Aorta (tissue), 5 donors: ENCODE results near the gene YIF1A. TPM values are rescaled to one million over a fixed set of nuclear protein-coding genes. Genes with fewer than 3 reads are reported as not detected.

Source experiments
- ATAC-seq: fragments of 200-7000 bp; cut with Tn5 transposase; one replicate; pipeline ENCODE4 v1.9.1; 2022; ENCODE audit warnings: moderate library complexity; ENCODE audit not compliant: low FRiP score
- DNase-seq, 2 donors: peaks; one replicate each; pipeline ENCODE4 v3.0.0-alpha.2; 2020
- H3K27ac ChIP-seq, 2 donors: one replicate each; pipeline ENCODE4 v1.5.1; 2013; ENCODE audit warnings: low read length in 2 of 2, mild to moderate bottlenecking in 2 of 2, moderate library complexity in 2 of 2, control low read depth in 1 of 2, inconsistent platforms in 1 of 2, low read depth in 1 of 2
- H3K27me3 ChIP-seq, 2 donors: one replicate each; pipeline ENCODE4 v1.6.1; 2013; ENCODE audit warnings: control low read depth in 1 of 2, low read length in 1 of 2, mild to moderate bottlenecking in 1 of 2, moderate library complexity in 1 of 2; ENCODE audit not compliant: insufficient read depth in 2 of 2, control insufficient read depth in 1 of 2
- H3K36me3 ChIP-seq, 2 donors: one replicate each; pipeline ENCODE4 v1.6.1; 2013; ENCODE audit warnings: control low read depth in 1 of 2, low read length in 1 of 2, mild to moderate bottlenecking in 1 of 2; ENCODE audit not compliant: insufficient read depth in 2 of 2, control insufficient read depth in 1 of 2
- H3K4me1 ChIP-seq, 2 donors: one replicate each; pipeline ENCODE4 v1.6.1; 2013; ENCODE audit warnings: low read length in 2 of 2, control low read depth in 1 of 2, mild to moderate bottlenecking in 1 of 2, moderate library complexity in 1 of 2; ENCODE audit not compliant: insufficient read depth in 2 of 2, control insufficient read depth in 1 of 2
- H3K4me3 ChIP-seq, 2 donors: one replicate each; pipeline ENCODE4 v1.5.1; 2013; ENCODE audit warnings: low read length in 2 of 2, control low read depth in 1 of 2, mild to moderate bottlenecking in 1 of 2
- H3K9me3 ChIP-seq: one replicate; pipeline ENCODE4 v1.6.1; 2013; ENCODE audit warnings: mild to moderate bottlenecking, low read length; ENCODE audit not compliant: control insufficient read depth
- whole genome bisulfite sequencing, 2 donors: extraction: QIAGEN DNeasy Blood & Tissue Kit; methylation state at CpG; one replicate each; pipeline ENCODE4 v1.1.7; 2013; 5-methylcytosine and 5-hydroxymethylcytosine counted together
- intact Hi-C, 2 donors: fragments of 100-400 bp; cut with DNase I; formaldehyde crosslinking; loops; one replicate each; pipeline versions ENCODE4 v1.14.2 to v1.15.0; 2022
- polyA plus RNA-seq, 2 donors: library from polyadenylated mRNA; stranded (reverse); fragments of 200-250 nt; gene quantifications; one replicate each; pipeline ENCODE4 v1.2.3, GENCODE V29; 2013
- total RNA-seq, 2 donors: library from RNA; stranded (reverse); fragmentation: NEBNext Ultra II Directional; extraction: Animal tissue kit (Norgen Biotek cat#: 25700); gene quantifications; one replicate each; pipeline ENCODE4 v1.2.1, GENCODE V29; 2021
- donor health status: healthy with polysubstance abuse.
- donor health status: Bipolar disorder and iron deficiency.
- donor health status: DM: no; HTN: no; CAD: no.
- donor health status: DM: no; HTN: no; CAD: no.
- donor health status: DM: yes; HTN: yes; CAD: no.

The YIF1A gene
- total and polyA plus RNA-seq, 4 donors: 73.2 to 109 (median 75.8) TPM

GRCh38 chr11:66268952-66269905 is 19.7 kb downstream of the YIF1A start:
- no peak for ATAC-seq
- no peak for DNase-seq
- Histone ChIP-seq H3K4me1 (peaks cover 0 to 2% of the 10 kb centered on the region in 2 donors), H3K27me3 (no peaks in the 10 kb centered on the region), H3K36me3 (peaks cover 2 to 10% of the 10 kb centered on the region in 2 donors), H3K9me3 (no peaks in the 10 kb centered on the region), H3K4me3 (peak overlapping the region; percentile 59 to 77), H3K27ac (peak overlapping the region in 1 of 2 donors; percentile 41)
- WGBS, 2 donors: 2 to 3% methylated on average over 32 of the region's 32 CpGs
- intact Hi-C loops: loop anchor here in 1 of 2 donors (10.0 kb wide), 1 partner anchor 194 kb away; the partner anchor contains the start of gene PACS1

GRCh38 chr11:66268244-66268951 is 20.5 kb downstream of the YIF1A start, which contains the start of gene RAB1B:
Gene RAB1B (plus strand): TSS chr11:66268639. CDS start chr11:66268680, 41 bp downstream.
- Histone ChIP-seq H3K27me3 (no peaks in the 10 kb centered on the region), H3K4me1 (peaks cover 0 to 2% of the 10 kb centered on the region in 2 donors), H3K4me3 (peak within 1 kb of the TSS; percentile 59 to 81), H3K9me3 (no peaks in the 10 kb centered on the region), H3K36me3 (peaks cover 0 to 9% of the 10 kb centered on the region in 2 donors), H3K27ac (peak within 1 kb of the TSS; percentile 68 to 95)
- peak; percentile 100 for DNase-seq
- WGBS, 2 donors: 0% methylated on average over 46 to 64 of the region's 64 CpGs
- peak; percentile 95 for ATAC-seq
- intact Hi-C loops: loop anchor here in 1 of 2 donors (10.0 kb wide), 1 partner anchor 194 kb away; the partner anchor contains the start of gene PACS1

GRCh38 chr11:66267379-66268243 is 21.3 kb downstream of the YIF1A start:
- peak; percentile 92 for ATAC-seq
- H3K4me1 ChIP-seq: peaks cover 0 to 2% of the 10 kb centered on the region in 2 donors
- intact Hi-C loops: loop anchor here in 1 of 2 donors (10.0 kb wide), 1 partner anchor 193 kb away; the partner anchor contains the start of gene PACS1
- H3K36me3 ChIP-seq: peaks cover 0 to 7% of the 10 kb centered on the region in 2 donors
- H3K4me3 ChIP-seq: peak overlapping the region; percentile 52 to 81
- WGBS, 2 donors: 0 to 1% methylated on average over 59 to 61 of the region's 61 CpGs
- peak; percentile 92 to 97 for DNase-seq
- H3K27me3 ChIP-seq: no peaks in the 10 kb centered on the region
- H3K27ac ChIP-seq: peak overlapping the region; percentile 68 to 95
- H3K9me3 ChIP-seq: no peaks in the 10 kb centered on the region

GRCh38 chr11:66267039-66267378 is 21.9 kb downstream of the YIF1A start:
- Histone ChIP-seq H3K9me3 (no peaks in the 10 kb centered on the region), H3K27ac (peak overlapping the region in 1 of 2 donors; percentile 53), H3K27me3 (no peaks in the 10 kb centered on the region), H3K4me1 (peaks cover 0 to 2% of the 10 kb centered on the region in 2 donors), H3K4me3 (peak overlapping the region; percentile 27 to 39), H3K36me3 (peaks cover 0 to 3% of the 10 kb centered on the region in 2 donors)
- no peak for DNase-seq
- intact Hi-C loops: loop anchor here in 1 of 2 donors (10.0 kb wide), 1 partner anchor 192 kb away; the partner anchor contains the start of gene PACS1
- WGBS, 2 donors: 7 to 9% methylated on average over 13 of the region's 13 CpGs
- no peak for ATAC-seq

DNA sequence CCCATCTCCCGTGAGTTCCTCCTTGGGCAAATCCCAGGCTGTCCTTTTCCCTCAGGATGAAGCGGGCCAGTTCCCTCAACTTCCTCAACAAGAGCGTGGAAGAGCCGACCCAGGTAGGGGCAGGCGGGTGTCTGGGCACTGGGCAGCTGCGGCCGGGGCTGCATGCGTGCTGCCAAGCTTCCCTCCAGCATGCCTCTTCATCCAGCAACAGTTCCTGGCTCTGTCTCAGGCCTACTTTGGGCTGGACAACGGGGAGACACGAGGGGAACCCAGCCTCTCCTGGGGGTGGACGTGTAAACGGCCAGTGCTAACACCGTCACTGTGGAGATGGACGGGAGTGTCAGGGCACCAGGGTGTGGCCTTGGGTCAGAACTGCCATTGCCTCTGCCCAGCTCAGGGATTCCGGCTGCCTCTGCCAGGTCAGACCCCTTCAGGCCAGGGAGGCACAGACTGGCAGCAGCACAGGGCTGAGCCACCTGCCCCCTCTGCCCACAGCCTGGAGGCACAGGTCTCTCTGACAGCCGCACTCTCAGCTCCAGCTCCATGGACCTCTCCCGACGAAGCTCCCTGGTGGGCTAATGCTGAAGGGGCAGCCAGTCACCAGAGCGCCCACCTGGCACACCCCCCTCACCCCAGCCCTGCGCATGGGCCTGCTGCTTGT is 22.4 kb downstream of the YIF1A start:
- Histone ChIP-seq H3K27ac (no peak overlapping the region), H3K27me3 (no peaks in the 10 kb centered on the region), H3K36me3 (peaks cover 0 to 3% of the 10 kb centered on the region in 2 donors), H3K9me3 (no peaks in the 10 kb centered on the region), H3K4me3 (no peak overlapping the region), H3K4me1 (peaks cover 0 to 2% of the 10 kb centered on the region in 2 donors)
- intact Hi-C loops: loop anchor here in 1 of 2 donors (10.0 kb wide), 1 partner anchor 192 kb away; the partner anchor contains the start of gene PACS1
- 73 to 77% methylated on average over 20 of the region's 20 CpGs for WGBS, 2 donors
- no peak for DNase-seq
- no peak for ATAC-seq

DNA sequence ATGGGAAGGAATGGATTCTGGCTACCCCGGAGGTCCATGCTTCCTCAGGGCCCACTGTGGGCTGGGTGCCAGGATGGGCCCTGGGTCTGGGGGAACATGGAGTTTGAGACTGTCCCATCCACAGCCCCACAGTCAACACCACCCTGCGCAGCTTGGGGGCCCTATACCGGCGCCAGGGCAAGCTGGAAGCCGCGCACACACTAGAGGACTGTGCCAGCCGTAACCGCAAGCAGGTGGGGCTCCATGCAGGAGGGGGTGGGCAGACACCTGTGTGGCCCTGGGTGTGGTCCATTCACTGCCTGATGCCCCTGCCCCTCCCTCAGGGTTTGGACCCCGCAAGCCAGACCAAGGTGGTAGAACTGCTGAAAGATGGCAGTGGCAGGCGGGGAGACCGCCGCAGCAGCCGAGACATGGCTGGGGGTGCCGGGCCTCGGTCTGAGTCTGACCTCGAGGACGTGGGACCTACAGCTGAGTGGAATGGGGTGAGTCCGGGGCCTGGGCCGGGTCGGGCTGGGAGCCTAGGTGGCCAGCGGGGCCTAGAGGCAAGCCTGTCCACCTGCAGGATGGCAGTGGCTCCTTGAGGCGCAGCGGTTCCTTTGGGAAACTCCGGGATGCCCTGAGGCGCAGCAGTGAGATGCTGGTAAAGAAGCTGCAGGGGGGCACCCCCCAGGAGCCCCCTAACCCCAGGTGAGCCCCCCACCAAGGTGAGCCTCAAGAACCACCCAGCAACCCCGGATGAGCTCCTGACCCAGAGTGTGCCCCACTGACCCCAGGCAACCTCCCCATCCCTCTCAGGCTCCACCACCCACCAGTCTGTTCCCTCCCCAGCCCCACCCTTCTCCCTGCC is 23.2 kb downstream of the YIF1A start:
- 93 to 94% methylated on average over 26 of the region's 26 CpGs for WGBS, 2 donors
- no peak for ATAC-seq
- no peak for DNase-seq
- H3K36me3 ChIP-seq: peaks cover 0 to 3% of the 10 kb centered on the region in 2 donors
- H3K4me3 ChIP-seq: no peak overlapping the region
- no peaks in the 10 kb centered on the region for H3K27me3 ChIP-seq
- H3K9me3 ChIP-seq: no peaks in the 10 kb centered on the region
- no peak overlapping the region for H3K27ac ChIP-seq
- H3K4me1 ChIP-seq: peaks cover 0 to 2% of the 10 kb centered on the region in 2 donors
- intact Hi-C loops: loop anchor here in 1 of 2 donors (10.0 kb wide), 1 partner anchor 191 kb away; the partner anchor contains the start of gene PACS1

DNA sequence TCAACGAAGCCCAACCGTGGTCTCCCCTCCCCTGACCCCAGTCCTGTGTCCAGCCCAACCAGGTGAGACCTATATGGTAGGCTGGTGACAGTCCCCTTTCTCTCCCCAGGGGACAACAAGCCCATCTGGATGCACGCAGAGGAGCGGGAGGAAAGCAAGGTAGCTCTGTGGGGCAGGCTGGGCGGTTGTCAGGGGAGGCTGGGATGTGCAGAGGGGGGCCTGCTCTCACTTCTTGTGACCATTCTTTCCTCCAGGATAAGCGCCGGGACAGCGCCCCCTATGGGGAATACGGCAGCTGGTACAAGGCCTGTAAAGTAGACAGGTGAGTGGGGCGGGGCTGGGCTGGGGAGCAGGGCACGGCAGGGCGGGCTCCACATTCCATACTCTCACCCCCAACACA is 24.0 kb downstream of the YIF1A start:
- 63 to 66% methylated on average over 12 of the region's 12 CpGs for WGBS, 2 donors
- peaks cover 0 to 3% of the 10 kb centered on the region in 2 donors for H3K36me3 ChIP-seq

More for the DNA sequence above, 24.0 kb downstream of the YIF1A start:
- H3K27ac ChIP-seq: no peak overlapping the region
- DNase-seq: no peak
- intact Hi-C loops: loop anchor here in 1 of 2 donors (10.0 kb wide), 1 partner anchor 190 kb away; the partner anchor contains the start of gene PACS1
- H3K9me3 ChIP-seq: no peaks in the 10 kb centered on the region
- no peak overlapping the region for H3K4me3 ChIP-seq
- H3K4me1 ChIP-seq: peaks cover 0 to 2% of the 10 kb centered on the region in 2 donors
- no peak for ATAC-seq
- H3K27me3 ChIP-seq: no peaks in the 10 kb centered on the region
